ENCODE results near the gene CNBP. TPM values are rescaled to one million over a fixed set of nuclear protein-coding genes. Genes with fewer than 3 reads are reported as not detected.
"Not testable (repeated sequence)": the region's sequence is repeated elsewhere in the genome, so short reads cannot be mapped to it uniquely, and the experiment has no call there.

The CNBP gene
- total and polyA plus RNA-seq, 2 donors (not counting 3 experiments of a cell fraction or from before 2014, with no cell fraction given) = 196 to 205 TPM

- no TSS peak for BruUV-seq (replicated peaks)
- dilution Hi-C loops (cut with MboI; ENCODE audit: extremely low pct_ligation_motif_present, low sequenced_read_pairs) = no loop called here
- Histone ChIP-seq H3K9ac (replicated peaks; ENCODE audit: extremely low read depth, insufficient read depth, low read length) (no peak overlapping the region), H3K27me3 (ENCODE audit: control insufficient read depth in 2 of 2, insufficient read depth in 2 of 2, low read length in 2 of 2) (no peaks in the 10 kb centered on the region), H3K27ac (ENCODE audit: insufficient read depth, low read depth, low read length) (no peak overlapping the region), H3K79me2 (ENCODE audit: control insufficient read depth, insufficient read depth, low read length) (peaks cover 12% of the 10 kb centered on the region), H3K9me1 (replicated peaks; ENCODE audit: control insufficient read depth, extremely low read depth, insufficient read depth, low read length) (no peaks in the 10 kb centered on the region), H3K4me1 (ENCODE audit: control insufficient read depth, extremely low read depth, insufficient read depth, low read length) (peaks cover 11% of the 10 kb centered on the region), H2AFZ (ENCODE audit: low read depth, low read length) (no peak overlapping the region), H3K36me3 (ENCODE audit: control insufficient read depth in 2 of 2, extremely low read depth in 1 of 2, insufficient read depth in 2 of 2, low read length in 2 of 2) (peaks cover 28 to 37% of the 10 kb centered on the region in 2 experiments), H3K4me3 (replicated peaks in 1 of 3; ENCODE audit: insufficient read depth in 1 of 3, low read depth in 1 of 3, low read length in 3 of 3) (no peak overlapping the region), H3K4me2 (ENCODE audit: insufficient read depth, low read length) (no peak overlapping the region), H3K9me3 (replicated peaks; ENCODE audit: control insufficient read depth, insufficient read depth, low read length) (no peaks in the 10 kb centered on the region), H4K20me1 (replicated peaks; ENCODE audit: control insufficient read depth, extremely low read depth, insufficient read depth, low read length) (peaks cover 6% of the 10 kb centered on the region)
- no peak for FAIRE-seq
- POLR2A ChIA-PET = interaction anchor here (0.6 kb wide), 1 partner anchor 96 kb away, joined by 4 read pairs; no protein-coding TSS in a partner anchor
- DNase-seq (ENCODE audit: low read depth, low spot score) = no peak
- CTCF ChIA-PET = interaction anchor here (1.6 kb wide), 1 partner anchor 80 kb away, joined by 7 read pairs; no protein-coding TSS in a partner anchor
- intact Hi-C loops (cut with micrococcal nuclease) = no loop called here
- TF ChIP-seq POLR2A (IDR thresholded peaks at IDR 0.05; ENCODE audit: low read depth, low read length) = no peak
- TF ChIP-seq MYC (IDR thresholded peaks at IDR 0.05; ENCODE audit: low read depth, low read length) = no peak
- no peak for TF ChIP-seq CTCF (IDR thresholded peaks at IDR 0.05; ENCODE audit: extremely low read depth in 1 of 2, insufficient read depth in 1 of 2, low read depth in 1 of 2, low read length in 2 of 2)
- TF ChIP-seq POLR2AphosphoS5 (IDR thresholded peaks at IDR 0.05; ENCODE audit: insufficient read depth, low read depth, low read length) = no peak
- TF ChIP-seq JUN (IDR thresholded peaks at IDR 0.05; ENCODE audit: borderline replicate concordance, insufficient read depth, insufficient read length, low read depth) = no peak
- no peak for TF ChIP-seq GATA2 (IDR thresholded peaks at IDR 0.05; ENCODE audit: insufficient read depth, insufficient read length, low read depth, low read length)
- no peak for TF ChIP-seq FOS (IDR thresholded peaks at IDR 0.05; ENCODE audit: borderline replicate concordance, insufficient read depth, low read length)
- TF ChIP-seq EZH2 (IDR thresholded peaks at IDR 0.05; ENCODE audit: borderline replicate concordance, low read depth, low read length, severe bottlenecking) = no peak
- no peak for TF ChIP-seq MAX (IDR thresholded peaks at IDR 0.05; ENCODE audit: insufficient read depth, insufficient read length)
Observed at GRCh38 chr3:129166579-129167332, 16.9 kb downstream of the CNBP start.

- intact Hi-C loops (cut with micrococcal nuclease); H3K4me2 ChIP-seq (ENCODE audit: insufficient read depth, low read length); BruUV-seq (replicated peaks); H3K9ac ChIP-seq (replicated peaks; ENCODE audit: extremely low read depth, insufficient read depth, low read length); H3K27ac ChIP-seq (ENCODE audit: insufficient read depth, low read depth, low read length); H4K20me1 ChIP-seq (replicated peaks; ENCODE audit: control insufficient read depth, extremely low read depth, insufficient read depth, low read length); dilution Hi-C loops (cut with MboI; ENCODE audit: extremely low pct_ligation_motif_present, low sequenced_read_pairs); H2AFZ ChIP-seq (ENCODE audit: low read depth, low read length); DNase-seq (ENCODE audit: low read depth, low spot score); H3K9me1 ChIP-seq (replicated peaks; ENCODE audit: control insufficient read depth, extremely low read depth, insufficient read depth, low read length); H3K4me3 ChIP-seq (replicated peaks in 1 of 3; ENCODE audit: insufficient read depth in 1 of 3, low read depth in 1 of 3, low read length in 3 of 3); POLR2A ChIA-PET; H3K9me3 ChIP-seq (replicated peaks; ENCODE audit: control insufficient read depth, insufficient read depth, low read length); H3K79me2 ChIP-seq (ENCODE audit: control insufficient read depth, insufficient read depth, low read length); H3K27me3 ChIP-seq (ENCODE audit: control insufficient read depth in 2 of 2, insufficient read depth in 2 of 2, low read length in 2 of 2); FAIRE-seq: not testable (repeated sequence)
- peaks cover 20 to 28% of the 10 kb centered on the region in 2 experiments for H3K36me3 ChIP-seq (ENCODE audit: control insufficient read depth in 2 of 2, extremely low read depth in 1 of 2, insufficient read depth in 2 of 2, low read length in 2 of 2)
- peaks cover 12% of the 10 kb centered on the region for H3K4me1 ChIP-seq (ENCODE audit: control insufficient read depth, extremely low read depth, insufficient read depth, low read length)
- CTCF ChIA-PET = interaction anchor here (1.6 kb wide), 1 partner anchor 81 kb away, joined by 7 read pairs; no protein-coding TSS in a partner anchor
Observed at GRCh38 chr3:129165594-129165993, 18.1 kb downstream of the CNBP start.

Data from endothelial cell of umbilical vein (primary cell).